ENCODE results near the gene AP1S1.

- TF ChIP-seq CTCF (IDR thresholded peaks at IDR 0.05) (no peak), POLR2A (IDR thresholded peaks at IDR 0.05) (no peak)
These were observed 19.5 kb downstream of the AP1S1 start for GRCh38 chr7:101173752-101174244.

Data from testis (tissue), 2 donors.